BLaER1 (cell line): ENCODE results near the gene TSPYL4.
"Not testable (repeated sequence)": the region's sequence is repeated elsewhere in the genome, so short reads cannot be mapped to it uniquely, and the experiment has no call there.

ENCODE experiments used
- H3K27ac ChIP-seq: shearing (Covaris generic); formaldehyde crosslinking; 2 replicates; pipeline ENCODE4 v1.8.1; 2022
- H3K27me3 ChIP-seq: shearing (Covaris generic); formaldehyde crosslinking; 2 replicates; pipeline ENCODE4 v1.8.1; 2022
- H3K36me3 ChIP-seq: shearing (Covaris generic); formaldehyde crosslinking; 2 replicates; pipeline ENCODE4 v1.8.1; 2022
- H3K4me1 ChIP-seq: shearing (Covaris generic); formaldehyde crosslinking; 2 replicates; pipeline ENCODE4 v1.8.1; 2022
- H3K4me2 ChIP-seq: shearing (Covaris generic); formaldehyde crosslinking; 2 replicates; pipeline ENCODE4 v1.8.1; 2022
- H3K4me3 ChIP-seq: shearing (Covaris generic); formaldehyde crosslinking; 2 replicates; pipeline ENCODE4 v1.8.1; 2022
- H3K9ac ChIP-seq: shearing (Covaris generic); formaldehyde crosslinking; 2 replicates; pipeline ENCODE4 v1.8.1; 2022
- H3K9me3 ChIP-seq: shearing (Covaris generic); formaldehyde crosslinking; 2 replicates; pipeline ENCODE4 v1.8.1; 2022
- H4K20me1 ChIP-seq: shearing (Covaris generic); formaldehyde crosslinking; 2 replicates; pipeline ENCODE4 v1.8.1; 2022
- Cebpa-rat ChIP-seq: shearing (Covaris generic); IDR thresholded peaks from 2 replicates; pipeline ENCODE4 v1.8.1; 2022

Gene TSPYL4

DNA sequence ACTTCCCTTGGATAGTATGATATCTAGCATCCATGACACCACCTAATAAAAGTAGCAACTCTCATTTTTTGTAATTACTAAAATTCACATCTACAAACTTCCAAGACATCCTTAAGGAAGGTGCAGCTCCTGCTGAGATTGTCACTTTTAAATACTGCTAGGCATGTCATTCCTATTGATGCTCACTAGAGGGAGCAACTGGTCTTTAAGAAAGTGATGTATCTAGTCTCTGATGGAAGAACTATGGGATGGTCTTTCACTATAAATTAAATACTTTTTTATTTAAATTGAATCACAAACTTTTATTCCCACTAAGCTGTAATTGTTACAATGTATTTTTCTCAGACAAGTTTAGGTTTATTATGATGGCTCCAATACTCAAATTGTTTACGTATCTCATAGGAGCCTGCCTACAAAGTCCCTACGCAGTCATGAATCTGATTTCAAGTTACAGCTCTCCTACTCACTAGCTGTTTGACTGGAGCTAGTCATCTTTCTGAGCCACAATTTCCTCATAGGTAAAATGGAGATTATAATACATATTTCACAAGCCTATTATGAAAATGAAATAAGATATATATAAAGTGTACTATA is 33.9 kb upstream of the TSPYL4 start:
- H3K4me3 ChIP-seq: no peak overlapping the region
- H3K27me3 ChIP-seq: no peaks in the 10 kb centered on the region
- no peaks in the 10 kb centered on the region for H3K36me3 ChIP-seq
- H4K20me1 ChIP-seq: no peaks in the 10 kb centered on the region
- peaks cover 5% of the 10 kb centered on the region for H3K4me1 ChIP-seq
- no peak for TF ChIP-seq Cebpa-rat
- H3K9ac ChIP-seq: no peak overlapping the region
- no peak overlapping the region for H3K27ac ChIP-seq
- H3K9me3 ChIP-seq: no peaks in the 10 kb centered on the region; the same call in 1 of the 2 replicates
- no peak overlapping the region for H3K4me2 ChIP-seq

DNA sequence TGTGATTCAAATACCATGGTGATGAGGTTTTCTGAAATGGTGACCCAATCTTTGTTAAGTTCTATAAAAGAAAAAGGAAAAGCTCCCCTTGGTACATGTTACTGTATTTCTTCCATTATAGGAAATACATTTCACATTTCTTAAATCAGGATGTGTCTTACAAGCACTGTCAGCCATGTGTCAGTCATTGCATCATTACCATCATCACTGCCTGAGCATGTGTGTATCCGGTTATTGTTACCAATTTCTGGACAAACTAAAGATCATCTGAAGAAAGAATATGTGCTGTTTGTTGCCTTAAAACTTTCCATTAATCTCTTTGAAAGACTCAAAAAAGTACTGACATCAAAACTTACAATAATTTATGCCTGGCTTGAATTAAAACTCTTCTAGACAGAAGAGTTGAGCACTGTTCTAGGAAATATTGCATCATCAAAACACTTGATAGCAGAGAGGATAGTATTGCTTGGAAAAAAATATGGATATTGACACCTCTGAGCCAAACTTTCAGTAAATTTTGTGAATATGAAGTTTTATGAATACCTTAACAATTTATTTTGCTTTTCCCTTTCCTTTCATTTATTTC is 33.0 kb upstream of the TSPYL4 start:
- no peaks in the 10 kb centered on the region; the same call in 1 of the 2 replicates for H3K9me3 ChIP-seq
- H3K4me3 ChIP-seq: no peak overlapping the region
- H3K36me3 ChIP-seq: no peaks in the 10 kb centered on the region
- H3K4me2 ChIP-seq: no peak overlapping the region
- peaks cover 2% of the 10 kb centered on the region for H3K4me1 ChIP-seq
- no peak overlapping the region for H3K9ac ChIP-seq
- H3K27ac ChIP-seq: no peak overlapping the region
- TF ChIP-seq Cebpa-rat: peak; percentile 10; the same call in 1 of the 2 replicates
- H4K20me1 ChIP-seq: no peaks in the 10 kb centered on the region
- no peaks in the 10 kb centered on the region for H3K27me3 ChIP-seq

DNA sequence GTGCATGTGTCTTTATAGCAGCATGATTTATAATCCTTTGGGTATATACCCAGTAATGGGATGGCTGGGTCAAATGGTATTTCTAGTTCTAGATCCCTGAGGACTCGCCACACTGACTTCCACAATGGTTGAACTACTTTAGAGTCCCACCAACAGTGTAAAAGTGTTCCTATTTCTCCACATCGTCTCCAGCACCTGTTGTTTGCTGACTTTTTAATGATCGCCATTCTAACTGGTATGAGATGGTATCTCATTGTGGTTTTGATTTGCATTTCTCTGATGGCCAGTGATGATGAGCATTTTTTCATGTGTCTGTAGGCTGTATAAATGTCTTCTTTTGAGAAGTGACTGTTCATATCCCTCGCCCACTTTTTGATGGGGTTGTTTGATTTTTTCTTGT is 31.1 kb upstream of the TSPYL4 start:
- H3K4me2 ChIP-seq, H3K9me3 ChIP-seq, H3K4me3 ChIP-seq, H4K20me1 ChIP-seq, H3K27ac ChIP-seq, H3K9ac ChIP-seq, H3K36me3 ChIP-seq, H3K27me3 ChIP-seq: not testable (repeated sequence)
- H3K4me1 ChIP-seq: peaks cover 12% of the 10 kb centered on the region

DNA sequence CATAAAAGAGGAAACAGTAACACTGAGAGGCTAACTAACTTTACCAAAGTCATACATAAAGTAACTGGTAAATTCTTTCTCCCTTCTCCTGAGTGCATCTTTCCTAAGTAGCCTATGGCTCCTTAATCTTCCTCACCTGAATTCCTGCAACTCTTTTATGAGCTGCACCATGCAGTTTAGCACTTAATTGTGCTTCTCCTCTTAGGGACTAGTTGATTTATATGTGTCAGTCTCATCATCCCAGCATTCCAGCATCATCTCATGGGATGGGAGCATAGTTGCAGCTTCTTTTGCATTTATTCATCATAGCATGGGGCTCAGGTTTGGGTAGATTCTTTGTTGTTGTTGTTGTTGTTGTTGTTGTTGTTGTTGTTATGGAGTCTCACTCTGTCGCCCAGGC is 29.3 kb upstream of the TSPYL4 start:
- Histone ChIP-seq H3K4me1 (peaks cover 20% of the 10 kb centered on the region), H3K27me3 (no peaks in the 10 kb centered on the region)

DNA sequence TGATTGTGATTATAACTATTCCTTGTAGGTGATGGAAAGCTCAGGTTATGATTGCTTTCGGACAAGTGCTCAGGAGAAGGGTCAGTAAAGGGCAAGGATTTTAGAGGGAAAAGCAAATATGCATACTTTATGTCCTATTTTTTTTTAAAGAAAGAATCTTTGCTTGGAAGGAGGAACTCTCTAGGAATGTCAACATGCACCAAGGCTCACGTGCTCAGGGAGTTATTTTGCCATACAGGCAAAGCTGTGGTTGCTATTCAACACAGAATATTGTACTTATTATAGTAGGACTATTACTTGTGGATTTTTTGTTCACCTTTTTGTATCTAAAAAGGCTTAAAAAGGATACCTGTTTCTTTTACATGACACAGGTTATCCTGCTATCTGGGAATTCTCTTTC is 28.8 kb upstream of the TSPYL4 start:
- H3K36me3 ChIP-seq: peaks cover 9% of the 10 kb centered on the region
- H3K9ac ChIP-seq: no peak overlapping the region
- H3K4me1 ChIP-seq: peaks cover 25% of the 10 kb centered on the region
- no peak for TF ChIP-seq Cebpa-rat
- H3K27me3 ChIP-seq: no peaks in the 10 kb centered on the region
- no peaks in the 10 kb centered on the region; the same call in 1 of the 2 replicates for H3K9me3 ChIP-seq
- H3K27ac ChIP-seq: no peak overlapping the region
- H4K20me1 ChIP-seq: peaks cover 15% of the 10 kb centered on the region
- no peak overlapping the region for H3K4me2 ChIP-seq
- no peak overlapping the region for H3K4me3 ChIP-seq

More for the DNA sequence above, 29.3 kb upstream of the TSPYL4 start:
- Histone ChIP-seq H3K36me3 (peaks cover 4% of the 10 kb centered on the region), H3K9me3 (no peaks in the 10 kb centered on the region; the same call in 1 of the 2 replicates), H4K20me1 (peaks cover 10% of the 10 kb centered on the region), H3K4me3 (no peak overlapping the region), H3K4me2 (no peak overlapping the region), H3K27ac (no peak overlapping the region), H3K9ac (no peak overlapping the region)
- TF ChIP-seq Cebpa-rat: no peak

DNA sequence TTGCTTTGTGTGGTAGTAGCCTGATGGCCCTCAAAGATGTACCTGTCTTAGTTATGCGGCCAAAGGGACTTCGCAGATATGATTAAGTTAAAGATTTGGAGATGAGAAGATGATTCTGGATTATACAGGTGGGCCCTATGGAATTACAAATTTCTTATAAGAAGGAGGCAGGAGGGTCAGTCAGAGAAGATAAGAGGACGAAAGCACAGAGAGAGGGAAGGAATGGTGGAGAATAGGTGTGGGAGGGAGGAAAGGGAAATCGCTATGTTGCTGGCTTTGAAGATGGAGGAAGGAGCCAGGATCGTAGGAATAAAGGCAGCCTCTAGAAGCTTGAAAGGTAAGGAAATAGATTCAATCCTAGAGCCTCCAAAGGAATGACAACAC is 27.1 kb upstream of the TSPYL4 start:
- H3K4me2 ChIP-seq: peak overlapping the region; percentile 95
- peak overlapping the region; percentile 97; the same call in 1 of the 2 replicates for H3K9ac ChIP-seq
- H3K27ac ChIP-seq: 0 out of 2 replicates have a peak overlapping the region, but pooled peaks have one; percentile 97
- no peaks in the 10 kb centered on the region; the same call in 1 of the 2 replicates for H3K9me3 ChIP-seq
- H4K20me1 ChIP-seq: peaks cover 33% of the 10 kb centered on the region
- H3K4me1 ChIP-seq: peaks cover 43% of the 10 kb centered on the region
- no peaks in the 10 kb centered on the region for H3K27me3 ChIP-seq
- no peak for TF ChIP-seq Cebpa-rat
- H3K36me3 ChIP-seq: peaks cover 13% of the 10 kb centered on the region
- H3K4me3 ChIP-seq: peak overlapping the region; percentile 93

DNA sequence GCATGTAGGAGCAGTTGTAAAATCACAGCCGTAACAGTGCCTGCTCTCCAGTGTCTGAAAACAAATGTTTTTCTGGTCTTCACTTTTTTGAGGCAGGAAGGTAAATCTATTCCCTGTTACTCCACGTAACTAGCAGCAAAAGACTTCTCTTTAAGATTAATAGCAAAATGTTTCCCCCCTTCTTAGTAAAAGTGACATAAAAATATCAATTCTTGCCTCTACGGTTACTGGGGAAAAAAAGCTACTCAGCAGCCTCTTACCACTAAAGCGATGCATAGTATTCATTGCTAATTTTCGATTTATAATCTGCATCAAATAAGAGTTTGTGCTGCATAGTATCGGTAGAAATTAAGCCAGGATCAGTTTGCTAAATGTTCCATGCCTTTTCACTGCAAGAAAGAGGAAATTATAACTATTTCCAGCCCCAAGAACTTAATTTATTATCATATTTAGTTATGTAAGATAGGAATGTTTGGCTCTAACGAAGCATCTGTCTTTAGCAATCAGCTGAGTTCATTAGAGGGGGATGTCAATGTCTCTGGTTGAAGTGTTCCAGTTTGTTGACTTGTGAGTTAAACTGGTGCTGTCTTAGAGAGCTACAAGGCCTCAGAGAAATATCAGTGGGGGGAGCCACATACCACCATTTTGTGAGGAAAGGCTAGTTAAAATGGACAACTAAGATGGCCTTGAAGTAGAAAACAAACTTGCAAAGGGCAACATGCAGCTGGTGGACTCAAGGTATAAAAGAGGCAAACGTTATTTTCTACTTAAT is 26.5 kb upstream of the TSPYL4 start:
- Histone ChIP-seq H3K4me1 (peaks cover 48% of the 10 kb centered on the region), H4K20me1 (peaks cover 38% of the 10 kb centered on the region), H3K4me2 (peak overlapping the region; percentile 95), H3K9ac (peak overlapping the region; percentile 97), H3K36me3 (peaks cover 13% of the 10 kb centered on the region), H3K27ac (peak overlapping the region; percentile 97), H3K9me3 (no peaks in the 10 kb centered on the region; the same call in 1 of the 2 replicates), H3K4me3 (peak overlapping the region; percentile 93), H3K27me3 (no peaks in the 10 kb centered on the region)
- TF ChIP-seq Cebpa-rat: no peak

DNA sequence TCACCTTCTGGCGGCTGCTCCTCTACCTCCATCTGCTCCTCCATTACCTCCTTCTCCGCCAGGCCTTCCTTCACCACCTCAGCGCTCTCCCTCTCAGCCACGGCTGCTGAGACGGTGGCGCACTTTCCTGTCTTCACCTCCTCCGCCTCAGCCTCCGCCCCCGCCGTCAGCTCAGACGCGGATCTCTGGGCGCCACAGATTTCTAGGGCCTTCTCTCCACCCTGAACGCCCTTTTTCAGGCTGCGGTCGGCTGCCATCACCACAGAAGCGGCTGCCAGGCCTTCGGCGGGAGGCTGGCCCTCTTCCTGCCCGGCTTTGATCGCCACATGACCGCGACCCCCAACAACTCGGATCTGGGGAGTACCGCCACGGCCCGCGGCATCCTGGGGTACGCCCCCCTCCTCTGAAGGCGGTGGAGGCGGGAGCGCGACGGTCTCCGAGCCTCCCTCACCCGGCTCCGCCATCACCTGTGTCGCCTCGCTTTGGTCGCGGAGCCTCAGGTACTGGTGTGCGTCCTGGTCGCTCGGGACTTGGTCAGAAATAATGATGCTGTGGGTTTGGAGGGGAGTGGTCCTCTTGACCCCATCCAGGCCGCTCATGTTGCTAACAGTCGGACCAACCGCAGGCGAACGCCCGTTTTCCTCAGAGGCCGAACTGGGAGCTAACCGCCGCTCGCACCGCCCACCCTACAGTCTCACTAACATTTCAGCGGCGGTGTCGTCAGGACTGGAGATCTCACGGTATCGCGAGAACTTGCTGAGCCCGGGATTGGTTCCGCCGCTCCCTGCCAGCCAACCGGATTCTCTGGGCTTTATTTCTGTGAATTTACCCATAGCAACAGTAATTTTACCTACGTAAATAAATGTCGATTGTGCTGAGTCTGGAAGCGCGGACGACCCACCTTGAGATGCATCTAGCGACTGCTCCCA is 25.6 kb upstream of the TSPYL4 start, which contains the start of gene TSPYL1:
Gene TSPYL1, minus strand, starts transcription at position 699 of the 929 bp plus-strand sequence. Its CDS starts 100 bp downstream, at position 599.
- Histone ChIP-seq H3K4me2 (peak within 1 kb of the TSS; percentile 95), H3K27ac (peak within 1 kb of the TSS; percentile 97), H3K36me3 (peaks cover 13% of the 10 kb centered on the region), H3K4me1 (peaks cover 53% of the 10 kb centered on the region), H3K27me3 (no peaks in the 10 kb centered on the region), H3K9me3 (no peaks in the 10 kb centered on the region), H4K20me1 (peaks cover 47% of the 10 kb centered on the region), H3K4me3 (peak within 1 kb of the TSS; percentile 93), H3K9ac (peak within 1 kb of the TSS; percentile 97)
- TF ChIP-seq Cebpa-rat: no peak

DNA sequence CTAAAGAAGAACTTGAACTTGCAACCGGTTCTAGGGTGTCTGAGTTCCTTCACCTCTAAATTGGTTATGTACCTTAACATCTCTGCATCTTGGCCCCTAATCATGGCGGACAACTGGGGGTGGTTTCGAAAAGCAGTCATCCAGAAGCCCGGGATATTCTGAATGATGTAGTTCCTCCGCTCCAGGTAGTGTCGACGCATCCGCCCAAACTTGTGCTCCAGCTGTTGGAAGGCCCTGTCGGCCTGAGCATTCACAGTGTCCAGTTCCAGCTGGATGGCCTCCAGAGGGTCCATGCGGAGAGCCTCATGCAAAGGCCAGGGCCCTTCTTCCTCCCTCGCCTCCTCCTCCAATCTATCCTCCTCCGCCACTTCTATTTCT is 25.0 kb upstream of the TSPYL4 start:
- peaks cover 53% of the 10 kb centered on the region for H4K20me1 ChIP-seq
- peak overlapping the region; percentile 97 for H3K27ac ChIP-seq
- H3K4me1 ChIP-seq: peaks cover 53% of the 10 kb centered on the region

More for the DNA sequence above, 25.0 kb upstream of the TSPYL4 start:
- Histone ChIP-seq H3K36me3 (peaks cover 19% of the 10 kb centered on the region), H3K4me3 (peak overlapping the region; percentile 93), H3K9ac (peak overlapping the region; percentile 97), H3K9me3 (no peaks in the 10 kb centered on the region), H3K27me3 (no peaks in the 10 kb centered on the region), H3K4me2 (peak overlapping the region; percentile 95)
- TF ChIP-seq Cebpa-rat: no peak
